OCI-LY7 (cell line): ENCODE measurements around the gene SINHCAF.

Source experiments
- CTCF ChIP-seq: fragments of 200-600 bp; sonication (generic); conservative IDR thresholded peaks from 2 replicates; pipeline ENCODE4 v1.5.1; 2014; ENCODE audit warnings: mild to moderate bottlenecking, antibody characterized with exemption, low read length, moderate library complexity, mixed read lengths
- EZH2phosphoT487 ChIP-seq: fragments of 200-600 bp; sonication (generic); IDR thresholded peaks from 2 replicates; pipeline ENCODE4 v1.6.1; 2018; ENCODE audit warnings: low read depth, borderline replicate concordance, mild to moderate bottlenecking, mixed run types, antibody characterized with exemption, low read length, moderate library complexity, mixed read lengths

GRCh38 chr12:31278832-31279231, 47.1 kb downstream of the SINHCAF start:
- no peak for TF ChIP-seq CTCF
- TF ChIP-seq EZH2phosphoT487: no peak
